HG03064 (cell line): ENCODE results near the gene ZNF593.

Source experiments
- ATAC-seq: cut with Tn5 transposase; IDR thresholded peaks from one replicate; pipeline ENCODE4 v1.9.1; 2021; ENCODE audit warnings: low read depth; ENCODE audit not compliant: unreplicated experiment

The ZNF593 gene

GRCh38 chr1:26169669-26170471 lies at the start of gene ZNF593:
TSS of gene ZNF593 (plus strand) at chr1:26169908. CDS start at chr1:26169984, 76 bp downstream.
- peak; percentile 68 for ATAC-seq

- no peak for ATAC-seq
Observed at GRCh38 chr1:26121854-26122773, 47.6 kb upstream of the ZNF593 start.

- ATAC-seq: no peak
Observed at GRCh38 chr1:26122988-26123973, 46.4 kb upstream of the ZNF593 start.

- no peak for ATAC-seq
Observed at GRCh38 chr1:26124418-26125331, 45.0 kb upstream of the ZNF593 start.

- ATAC-seq: no peak
Observed at GRCh38 chr1:26125382-26125781, 44.3 kb upstream of the ZNF593 start.

GRCh38 chr1:26125946-26126320 lies 43.8 kb upstream of the ZNF593 start:
- no peak for ATAC-seq

- ATAC-seq: no peak
Observed at GRCh38 chr1:26126321-26127084, 43.2 kb upstream of the ZNF593 start.

GRCh38 chr1:26127235-26128163 lies 42.2 kb upstream of the ZNF593 start:
- no peak for ATAC-seq

- no peak for ATAC-seq
Observed at GRCh38 chr1:26129778-26130177, 39.9 kb upstream of the ZNF593 start.

GRCh38 chr1:26130695-26131094 lies 39.0 kb upstream of the ZNF593 start:
- no peak for ATAC-seq

GRCh38 chr1:26132128-26132833 lies 37.4 kb upstream of the ZNF593 start:
- ATAC-seq: no peak

GRCh38 chr1:26132834-26133167 lies 36.9 kb upstream of the ZNF593 start:
- no peak for ATAC-seq

- ATAC-seq: no peak
Observed at GRCh38 chr1:26134466-26134865, 35.2 kb upstream of the ZNF593 start.

- no peak for ATAC-seq
Observed at GRCh38 chr1:26138974-26139558, 30.6 kb upstream of the ZNF593 start.

- no peak for ATAC-seq
Observed at GRCh38 chr1:26142159-26142558, 27.5 kb upstream of the ZNF593 start.

- no peak for ATAC-seq
Observed at GRCh38 chr1:26145041-26145959, 24.4 kb upstream of the ZNF593 start.
